ENCODE measurements around the gene DLG2. TPM values are rescaled to one million over a fixed set of nuclear protein-coding genes. Genes with fewer than 3 reads are reported as not detected.
A peak's percentile ranks its signal among the peaks of the same experiment; 100 is the strongest.

DLG2 gene
- total and polyA plus RNA-seq, 2 of the 8 experiments (the other 6 are each of a cell fraction or from before 2014, with no cell fraction given), result 1.7 to 14.3 TPM

DNA sequence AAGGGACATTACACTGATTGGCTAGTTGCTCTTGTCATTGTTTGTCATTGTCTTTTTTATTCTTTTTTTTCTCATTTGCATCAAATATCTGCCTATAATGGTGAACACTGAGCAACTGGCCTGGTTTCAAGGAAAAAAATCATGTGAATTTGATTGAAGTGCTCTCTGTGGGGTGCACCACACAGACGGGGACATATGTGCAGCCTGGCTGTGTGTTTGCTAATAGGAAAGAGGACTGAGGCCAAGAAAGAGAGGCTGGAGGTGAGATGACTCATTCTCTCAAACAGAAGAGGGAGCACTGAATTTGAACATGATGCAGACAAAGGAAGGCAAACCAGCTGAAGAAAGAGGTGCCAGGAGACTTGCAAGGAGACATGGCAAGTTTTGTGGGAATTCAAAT is 1656.1 kb downstream of the DLG2 start:
- H4K91ac ChIP-seq (replicated peaks; ENCODE audit: insufficient read length, low read length), result no peak overlapping the region
- H3K18ac ChIP-seq (ENCODE audit: extremely low read depth, low read length), result no peak overlapping the region
- no peak overlapping the region for H3K4me2 ChIP-seq (ENCODE audit: insufficient read depth in 1 of 2, low read depth in 2 of 2, low read length in 2 of 2)
- no peaks in the 10 kb centered on the region for H3K79me1 ChIP-seq (ENCODE audit: low read depth, low read length)
- no peaks in the 10 kb centered on the region for H3K23me2 ChIP-seq (ENCODE audit: low read depth, low read length)
- H2AFZ ChIP-seq (ENCODE audit: low read length), result no peak overlapping the region
- H2BK20ac ChIP-seq (ENCODE audit: low read length), result no peak overlapping the region
- no peak overlapping the region for H4K8ac ChIP-seq (ENCODE audit: extremely low read depth, insufficient read depth, low read length)
- H3K79me2 ChIP-seq (ENCODE audit: control insufficient read depth in 1 of 2, insufficient read depth in 2 of 2, low read length in 2 of 2), result no peaks in the 10 kb centered on the region
- no peak overlapping the region for H3K27ac ChIP-seq (ENCODE audit: low read depth, low read length)
- POLR2A ChIA-PET (ENCODE audit: partially characterized antibody), result interaction anchor here (0.6 kb wide), 1 partner anchor 13 kb away, joined by 3 read pairs; no protein-coding TSS in a partner anchor
- no peak overlapping the region for H3K9ac ChIP-seq (replicated peaks in 1 of 4; ENCODE audit: extremely low read depth in 1 of 4, low read depth in 3 of 4, low read length in 3 of 4)
- DNase-seq (ENCODE audit: low read depth in 1 of 2, low spot score in 2 of 2) (no peak), FAIRE-seq (no peak)
- no peaks in the 10 kb centered on the region for H3K36me3 ChIP-seq (ENCODE audit: control insufficient read depth in 2 of 4, insufficient read depth in 4 of 4, low read length in 3 of 4)
- no peak overlapping the region for H2AK5ac ChIP-seq (ENCODE audit: low read depth, low read length)
- no peak overlapping the region for H3K23ac ChIP-seq (ENCODE audit: insufficient read length)
- H2BK12ac ChIP-seq (ENCODE audit: low read depth, low read length), result no peak overlapping the region
- no peak overlapping the region for H2BK15ac ChIP-seq (ENCODE audit: low read length)
- no peak overlapping the region for H3K4ac ChIP-seq (replicated peaks; ENCODE audit: insufficient read length, low read depth, low read length)
- no peak overlapping the region for H4K5ac ChIP-seq (ENCODE audit: insufficient read length, low read depth, low read length)
- H3K27me3 ChIP-seq (replicated peaks in 1 of 4; ENCODE audit: control insufficient read depth in 3 of 4, extremely low read depth in 1 of 4, insufficient read depth in 3 of 4, low read length in 3 of 4), result no peaks in the 10 kb centered on the region
- no peaks in the 10 kb centered on the region for H3K4me1 ChIP-seq (replicated peaks in 1 of 4; ENCODE audit: control insufficient read depth in 3 of 4, insufficient read depth in 4 of 4, low read length in 3 of 4)
- H2BK5ac ChIP-seq (ENCODE audit: low read depth, low read length), result no peak overlapping the region
- no peak overlapping the region for H2BK120ac ChIP-seq (replicated peaks; ENCODE audit: low read depth, low read length)
- 95% methylated on average over 1 of the region's 1 CpG; no CpG with 5 or more reads in 1 of the 2 experiments for WGBS, 2 experiments (ENCODE audit: extremely low coverage in 1 of 2, insufficient coverage in 1 of 2, insufficient read length in 1 of 2, insufficient replicate concordance in 2 of 2, low coverage in 1 of 2, low lambda C conversion rate in 2 of 2, missing lambda C conversion rate in 1 of 2)
- H3K56ac ChIP-seq (replicated peaks; ENCODE audit: insufficient read length, low read depth, low read length), result no peak overlapping the region
- CTCF ChIA-PET (ENCODE audit: partially characterized antibody), result interaction anchor here (3.1 kb wide), 1 partner anchor 134 kb away, joined by 10 read pairs; no protein-coding TSS in a partner anchor
- H3K9me3 ChIP-seq (ENCODE audit: insufficient read depth in 2 of 2, low read depth in 1 of 2, low read length in 1 of 2), result no peaks in the 10 kb centered on the region
- no peak overlapping the region for H3K14ac ChIP-seq (ENCODE audit: insufficient read length)
- no peaks in the 10 kb centered on the region for H4K20me1 ChIP-seq (replicated peaks in 1 of 2; ENCODE audit: control insufficient read depth in 1 of 2, insufficient read depth in 2 of 2, low read length in 2 of 2)
- H3K4me3 ChIP-seq (ENCODE audit: extremely low read depth in 1 of 4, insufficient read depth in 2 of 4, low read depth in 3 of 4, low read length in 4 of 4), result no peak overlapping the region
- TF ChIP-seq, protein P1, sequence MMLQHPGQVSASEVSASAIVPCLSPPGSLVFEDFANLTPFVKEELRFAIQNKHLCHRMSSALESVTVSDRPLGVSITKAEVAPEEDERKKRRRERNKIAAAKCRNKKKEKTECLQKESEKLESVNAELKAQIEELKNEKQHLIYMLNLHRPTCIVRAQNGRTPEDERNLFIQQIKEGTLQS (IDR thresholded peaks at IDR 0.05; ENCODE audit: insufficient read depth, low read depth, low read length), result no peak
- TF ChIP-seq KDM4A (IDR thresholded peaks at IDR 0.05; ENCODE audit: low read depth, low read length, severe bottlenecking) (no peak), JUND (IDR thresholded peaks at IDR 0.05; ENCODE audit: low read length) (0 out of 2 replicates have a peak, but pooled peaks have one; percentile 61), CHD2 (IDR thresholded peaks at IDR 0.05; ENCODE audit: low read length) (no peak), SP4 (IDR thresholded peaks at IDR 0.05; ENCODE audit: low read length) (no peak), HDAC6 (IDR thresholded peaks at IDR 0.05; ENCODE audit: low read depth, low read length) (no peak)
